Measurements from ENCODE around the gene PTPN4.

PTPN4 gene

DNA sequence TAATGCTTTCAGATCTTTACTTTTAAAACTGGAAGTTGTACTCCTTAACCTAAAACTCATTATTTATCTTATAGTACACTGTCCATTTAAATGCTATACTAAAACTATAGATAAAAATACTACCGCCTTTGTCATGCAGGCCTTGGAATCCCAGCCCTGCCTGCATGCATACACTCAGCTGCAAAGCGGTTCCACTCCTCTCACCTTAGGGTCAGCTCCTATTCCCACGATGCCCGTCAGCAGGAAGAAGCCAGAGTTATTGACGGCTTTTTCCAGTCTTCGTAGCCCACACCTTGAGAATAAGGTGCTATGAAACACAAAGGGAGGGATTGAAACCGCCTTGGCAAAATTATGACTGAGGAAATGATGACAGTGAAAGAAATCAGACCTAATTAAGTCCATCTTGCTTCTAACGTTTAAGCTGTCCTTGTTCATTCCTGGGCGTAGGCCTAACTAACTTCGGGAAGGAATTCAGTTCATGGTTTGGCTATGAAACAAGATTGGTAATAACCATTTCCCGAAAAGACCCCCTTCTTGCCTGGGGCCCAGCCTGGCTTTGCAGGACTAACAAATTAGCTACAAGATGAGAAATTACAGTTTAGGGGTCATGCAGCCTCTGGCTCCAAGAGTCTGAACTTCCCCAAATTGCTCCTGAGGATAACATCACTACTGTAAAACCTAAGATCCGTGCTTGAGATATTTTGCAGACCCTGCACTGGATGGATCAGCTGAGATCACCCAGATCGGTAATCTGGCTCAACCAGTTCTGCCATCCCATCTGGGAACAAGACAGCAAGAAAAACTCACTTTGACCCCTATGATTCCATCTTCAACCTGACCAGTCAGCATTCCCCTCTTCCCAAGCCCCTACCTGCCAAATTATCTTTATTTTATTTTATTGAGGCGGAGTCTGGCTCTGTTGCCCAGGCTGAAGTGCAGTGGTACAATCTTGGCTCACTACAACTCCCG is 270.2 kb downstream of the PTPN4 start:
- DNase-seq: no peak

GRCh38 chr2:120032297-120032696 is 272.6 kb downstream of the PTPN4 start:
- no peak for DNase-seq

Measured in activated CD4-positive, alpha-beta T cell treated with anti-CD3 and anti-CD28 coated beads for 48 hours (primary cell).